ENCODE measurements around the gene CALD1. TPM values are rescaled to one million over a fixed set of nuclear protein-coding genes. Genes with fewer than 3 reads are reported as not detected.

CALD1 gene
- total and polyA plus RNA-seq, 2 experiments from 2014 or later, result 132 to 842 TPM

DNA sequence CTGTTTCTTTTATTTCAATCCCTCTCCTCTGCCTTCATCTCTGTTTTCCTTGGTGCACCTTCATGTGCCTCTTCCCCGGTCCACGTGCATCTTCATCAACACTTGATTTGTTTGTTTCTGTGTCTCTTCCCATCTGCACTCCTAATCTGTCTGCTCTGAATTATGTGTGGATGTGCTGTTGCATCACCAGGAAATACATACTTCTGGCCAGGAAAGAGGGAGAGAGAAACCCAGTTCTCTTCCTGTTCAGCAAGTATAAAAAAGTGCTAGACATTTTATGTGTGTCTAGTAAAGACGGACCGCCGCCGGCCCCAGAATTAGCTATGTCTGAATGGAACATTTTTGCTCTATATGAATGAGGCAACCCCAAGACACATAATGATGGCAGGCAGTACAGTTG, 93.8 kb downstream of the CALD1 start:
- TF ChIP-seq, protein P1, sequence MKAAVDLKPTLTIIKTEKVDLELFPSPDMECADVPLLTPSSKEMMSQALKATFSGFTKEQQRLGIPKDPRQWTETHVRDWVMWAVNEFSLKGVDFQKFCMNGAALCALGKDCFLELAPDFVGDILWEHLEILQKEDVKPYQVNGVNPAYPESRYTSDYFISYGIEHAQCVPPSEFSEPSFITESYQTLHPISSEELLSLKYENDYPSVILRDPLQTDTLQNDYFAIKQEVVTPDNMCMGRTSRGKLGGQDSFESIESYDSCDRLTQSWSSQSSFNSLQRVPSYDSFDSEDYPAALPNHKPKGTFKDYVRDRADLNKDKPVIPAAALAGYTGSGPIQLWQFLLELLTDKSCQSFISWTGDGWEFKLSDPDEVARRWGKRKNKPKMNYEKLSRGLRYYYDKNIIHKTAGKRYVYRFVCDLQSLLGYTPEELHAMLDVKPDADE (IDR thresholded peaks at IDR 0.05), result no peak
- TF ChIP-seq POLR2AphosphoS5 (IDR thresholded peaks at IDR 0.05; ENCODE audit: low read depth) (no peak), EZH2 (IDR thresholded peaks at IDR 0.05; ENCODE audit: low read depth, unreplicated experiment) (no peak), ZNF331 (CRISPR knock-in tag; IDR thresholded peaks at IDR 0.05; ENCODE audit: low read depth) (no peak), EZH2phosphoT487 (IDR thresholded peaks at IDR 0.05; ENCODE audit: unreplicated experiment) (no peak), CREB1 (CRISPR knock-in tag; IDR thresholded peaks at IDR 0.05; ENCODE audit: low read depth) (no peak), STAT1 (IDR thresholded peaks at IDR 0.05; ENCODE audit: unreplicated experiment) (no peak), ZNF114 (CRISPR knock-in tag; IDR thresholded peaks at IDR 0.05) (no peak), NANOG (IDR thresholded peaks at IDR 0.05; ENCODE audit: borderline replicate concordance) (no peak), JUNB (IDR thresholded peaks at IDR 0.05; ENCODE audit: unreplicated experiment) (no peak)
- TF ChIP-seq, protein P2, sequence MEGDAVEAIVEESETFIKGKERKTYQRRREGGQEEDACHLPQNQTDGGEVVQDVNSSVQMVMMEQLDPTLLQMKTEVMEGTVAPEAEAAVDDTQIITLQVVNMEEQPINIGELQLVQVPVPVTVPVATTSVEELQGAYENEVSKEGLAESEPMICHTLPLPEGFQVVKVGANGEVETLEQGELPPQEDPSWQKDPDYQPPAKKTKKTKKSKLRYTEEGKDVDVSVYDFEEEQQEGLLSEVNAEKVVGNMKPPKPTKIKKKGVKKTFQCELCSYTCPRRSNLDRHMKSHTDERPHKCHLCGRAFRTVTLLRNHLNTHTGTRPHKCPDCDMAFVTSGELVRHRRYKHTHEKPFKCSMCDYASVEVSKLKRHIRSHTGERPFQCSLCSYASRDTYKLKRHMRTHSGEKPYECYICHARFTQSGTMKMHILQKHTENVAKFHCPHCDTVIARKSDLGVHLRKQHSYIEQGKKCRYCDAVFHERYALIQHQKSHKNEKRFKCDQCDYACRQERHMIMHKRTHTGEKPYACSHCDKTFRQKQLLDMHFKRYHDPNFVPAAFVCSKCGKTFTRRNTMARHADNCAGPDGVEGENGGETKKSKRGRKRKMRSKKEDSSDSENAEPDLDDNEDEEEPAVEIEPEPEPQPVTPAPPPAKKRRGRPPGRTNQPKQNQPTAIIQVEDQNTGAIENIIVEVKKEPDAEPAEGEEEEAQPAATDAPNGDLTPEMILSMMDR (conservative IDR thresholded peaks at IDR 0.05; ENCODE audit: low read depth in 2 of 2), result no peak
- TF ChIP-seq, protein P3, sequence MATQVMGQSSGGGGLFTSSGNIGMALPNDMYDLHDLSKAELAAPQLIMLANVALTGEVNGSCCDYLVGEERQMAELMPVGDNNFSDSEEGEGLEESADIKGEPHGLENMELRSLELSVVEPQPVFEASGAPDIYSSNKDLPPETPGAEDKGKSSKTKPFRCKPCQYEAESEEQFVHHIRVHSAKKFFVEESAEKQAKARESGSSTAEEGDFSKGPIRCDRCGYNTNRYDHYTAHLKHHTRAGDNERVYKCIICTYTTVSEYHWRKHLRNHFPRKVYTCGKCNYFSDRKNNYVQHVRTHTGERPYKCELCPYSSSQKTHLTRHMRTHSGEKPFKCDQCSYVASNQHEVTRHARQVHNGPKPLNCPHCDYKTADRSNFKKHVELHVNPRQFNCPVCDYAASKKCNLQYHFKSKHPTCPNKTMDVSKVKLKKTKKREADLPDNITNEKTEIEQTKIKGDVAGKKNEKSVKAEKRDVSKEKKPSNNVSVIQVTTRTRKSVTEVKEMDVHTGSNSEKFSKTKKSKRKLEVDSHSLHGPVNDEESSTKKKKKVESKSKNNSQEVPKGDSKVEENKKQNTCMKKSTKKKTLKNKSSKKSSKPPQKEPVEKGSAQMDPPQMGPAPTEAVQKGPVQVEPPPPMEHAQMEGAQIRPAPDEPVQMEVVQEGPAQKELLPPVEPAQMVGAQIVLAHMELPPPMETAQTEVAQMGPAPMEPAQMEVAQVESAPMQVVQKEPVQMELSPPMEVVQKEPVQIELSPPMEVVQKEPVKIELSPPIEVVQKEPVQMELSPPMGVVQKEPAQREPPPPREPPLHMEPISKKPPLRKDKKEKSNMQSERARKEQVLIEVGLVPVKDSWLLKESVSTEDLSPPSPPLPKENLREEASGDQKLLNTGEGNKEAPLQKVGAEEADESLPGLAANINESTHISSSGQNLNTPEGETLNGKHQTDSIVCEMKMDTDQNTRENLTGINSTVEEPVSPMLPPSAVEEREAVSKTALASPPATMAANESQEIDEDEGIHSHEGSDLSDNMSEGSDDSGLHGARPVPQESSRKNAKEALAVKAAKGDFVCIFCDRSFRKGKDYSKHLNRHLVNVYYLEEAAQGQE (IDR thresholded peaks at IDR 0.05; ENCODE audit: unreplicated experiment), result no peak
- TF ChIP-seq, protein P4, sequence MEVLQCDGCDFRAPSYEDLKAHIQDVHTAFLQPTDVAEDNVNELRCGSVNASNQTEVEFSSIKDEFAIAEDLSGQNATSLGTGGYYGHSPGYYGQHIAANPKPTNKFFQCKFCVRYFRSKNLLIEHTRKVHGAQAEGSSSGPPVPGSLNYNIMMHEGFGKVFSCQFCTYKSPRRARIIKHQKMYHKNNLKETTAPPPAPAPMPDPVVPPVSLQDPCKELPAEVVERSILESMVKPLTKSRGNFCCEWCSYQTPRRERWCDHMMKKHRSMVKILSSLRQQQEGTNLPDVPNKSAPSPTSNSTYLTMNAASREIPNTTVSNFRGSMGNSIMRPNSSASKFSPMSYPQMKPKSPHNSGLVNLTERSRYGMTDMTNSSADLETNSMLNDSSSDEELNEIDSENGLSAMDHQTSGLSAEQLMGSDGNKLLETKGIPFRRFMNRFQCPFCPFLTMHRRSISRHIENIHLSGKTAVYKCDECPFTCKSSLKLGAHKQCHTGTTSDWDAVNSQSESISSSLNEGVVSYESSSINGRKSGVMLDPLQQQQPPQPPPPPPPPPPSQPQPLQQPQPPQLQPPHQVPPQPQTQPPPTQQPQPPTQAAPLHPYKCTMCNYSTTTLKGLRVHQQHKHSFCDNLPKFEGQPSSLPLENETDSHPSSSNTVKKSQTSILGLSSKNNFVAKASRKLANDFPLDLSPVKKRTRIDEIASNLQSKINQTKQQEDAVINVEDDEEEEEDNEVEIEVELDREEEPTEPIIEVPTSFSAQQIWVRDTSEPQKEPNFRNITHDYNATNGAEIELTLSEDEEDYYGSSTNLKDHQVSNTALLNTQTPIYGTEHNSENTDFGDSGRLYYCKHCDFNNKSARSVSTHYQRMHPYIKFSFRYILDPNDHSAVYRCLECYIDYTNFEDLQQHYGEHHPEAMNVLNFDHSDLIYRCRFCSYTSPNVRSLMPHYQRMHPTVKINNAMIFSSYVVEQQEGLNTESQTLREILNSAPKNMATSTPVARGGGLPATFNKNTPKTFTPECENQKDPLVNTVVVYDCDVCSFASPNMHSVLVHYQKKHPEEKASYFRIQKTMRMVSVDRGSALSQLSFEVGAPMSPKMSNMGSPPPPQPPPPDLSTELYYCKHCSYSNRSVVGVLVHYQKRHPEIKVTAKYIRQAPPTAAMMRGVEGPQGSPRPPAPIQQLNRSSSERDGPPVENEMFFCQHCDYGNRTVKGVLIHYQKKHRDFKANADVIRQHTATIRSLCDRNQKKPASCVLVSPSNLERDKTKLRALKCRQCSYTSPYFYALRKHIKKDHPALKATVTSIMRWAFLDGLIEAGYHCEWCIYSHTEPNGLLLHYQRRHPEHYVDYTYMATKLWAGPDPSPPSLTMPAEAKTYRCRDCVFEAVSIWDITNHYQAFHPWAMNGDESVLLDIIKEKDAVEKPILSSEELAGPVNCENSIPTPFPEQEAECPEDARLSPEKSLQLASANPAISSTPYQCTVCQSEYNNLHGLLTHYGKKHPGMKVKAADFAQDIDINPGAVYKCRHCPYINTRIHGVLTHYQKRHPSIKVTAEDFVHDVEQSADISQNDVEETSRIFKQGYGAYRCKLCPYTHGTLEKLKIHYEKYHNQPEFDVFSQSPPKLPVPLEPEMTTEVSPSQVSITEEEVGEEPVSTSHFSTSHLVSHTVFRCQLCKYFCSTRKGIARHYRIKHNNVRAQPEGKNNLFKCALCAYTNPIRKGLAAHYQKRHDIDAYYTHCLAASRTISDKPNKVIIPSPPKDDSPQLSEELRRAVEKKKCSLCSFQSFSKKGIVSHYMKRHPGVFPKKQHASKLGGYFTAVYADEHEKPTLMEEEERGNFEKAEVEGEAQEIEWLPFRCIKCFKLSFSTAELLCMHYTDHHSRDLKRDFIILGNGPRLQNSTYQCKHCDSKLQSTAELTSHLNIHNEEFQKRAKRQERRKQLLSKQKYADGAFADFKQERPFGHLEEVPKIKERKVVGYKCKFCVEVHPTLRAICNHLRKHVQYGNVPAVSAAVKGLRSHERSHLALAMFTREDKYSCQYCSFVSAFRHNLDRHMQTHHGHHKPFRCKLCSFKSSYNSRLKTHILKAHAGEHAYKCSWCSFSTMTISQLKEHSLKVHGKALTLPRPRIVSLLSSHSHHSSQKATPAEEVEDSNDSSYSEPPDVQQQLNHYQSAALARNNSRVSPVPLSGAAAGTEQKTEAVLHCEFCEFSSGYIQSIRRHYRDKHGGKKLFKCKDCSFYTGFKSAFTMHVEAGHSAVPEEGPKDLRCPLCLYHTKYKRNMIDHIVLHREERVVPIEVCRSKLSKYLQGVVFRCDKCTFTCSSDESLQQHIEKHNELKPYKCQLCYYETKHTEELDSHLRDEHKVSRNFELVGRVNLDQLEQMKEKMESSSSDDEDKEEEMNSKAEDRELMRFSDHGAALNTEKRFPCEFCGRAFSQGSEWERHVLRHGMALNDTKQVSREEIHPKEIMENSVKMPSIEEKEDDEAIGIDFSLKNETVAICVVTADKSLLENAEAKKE (CRISPR knock-in tag; IDR thresholded peaks at IDR 0.05), result no peak
- Histone ChIP-seq H2AFZ (no peak overlapping the region), H3K36me3 (ENCODE audit: insufficient read depth) (0 out of 2 replicates have a peak, but pooled peaks cover 5% of the 10 kb centered on the region), H3K4me3 (no peak overlapping the region), H3K27me3 (ENCODE audit: insufficient read depth) (no peaks in the 10 kb centered on the region), H3K4me1 (ENCODE audit: insufficient read depth) (peaks cover 9% of the 10 kb centered on the region), H3K27ac (ENCODE audit: low read depth) (no peak overlapping the region), H3F3A (replicated peaks; ENCODE audit: low read depth) (no peaks in the 10 kb centered on the region), H4K20me1 (replicated peaks; ENCODE audit: insufficient read depth) (no peaks in the 10 kb centered on the region; the same call in 1 of the 2 replicates), H3K4me2 (no peak overlapping the region), H3K9me2 (ENCODE audit: insufficient read depth) (no peaks in the 10 kb centered on the region), H3K79me2 (replicated peaks; ENCODE audit: insufficient read depth) (no peaks in the 10 kb centered on the region; the same call in none of the 2 replicates)
- Mint-ChIP-seq H3K27ac (no peak overlapping the region), H3K36me3 (ENCODE audit: low read depth) (peaks cover 8% of the 10 kb centered on the region; the same call in 2 of the 3 replicates), H3K4me1 (peaks cover 11% of the 10 kb centered on the region), H3K4me3 (no peak overlapping the region), H3K27me3 (ENCODE audit: insufficient read depth, low read depth, poor library complexity) (peaks cover 2% of the 10 kb centered on the region), H3K9me3 (no peaks in the 10 kb centered on the region)
- no peak for DNase-seq (ENCODE audit: low spot score)
- ATAC-seq, result no peak

Data from GM23338 (cell line).